Adrenal gland (tissue), 12 donors: ENCODE data around the gene NEDD9. TPM values are rescaled to one million over a fixed set of nuclear protein-coding genes. Genes with fewer than 3 reads are reported as not detected.

Experiments
- DNase-seq, 7 donors: peaks; one replicate each; pipeline ENCODE4 v3.0.0-alpha.2; 2019 to 2020
- H3K27ac ChIP-seq, 5 donors: fragments of 200-600 bp; sonication (generic) in 4 of 5; 1 replicate in 3 of 5; 2 replicates in 2 of 5; pipeline versions ENCODE4 v1.5.1 to v1.8.0; 2016 to 2020; ENCODE audit warnings: mild to moderate bottlenecking in 1 of 5
- H3K27me3 ChIP-seq: fragments of 200-600 bp; 2 replicates; pipeline ENCODE4 v1.8.0; 2021
- H3K36me3 ChIP-seq, 2 donors: fragments of 200-600 bp; replicated peaks in 1 of 2; 1 replicate in 1 of 2; 2 replicates in 1 of 2; pipeline versions ENCODE4 v1.5.1 to v1.8.0; 2018 to 2022
- H3K4me1 ChIP-seq, 2 donors: fragments of 200-600 bp; replicated peaks in 1 of 2; 1 replicate in 1 of 2; 2 replicates in 1 of 2; pipeline versions ENCODE4 v1.5.1 to v1.8.0; 2018 to 2021
- H3K4me3 ChIP-seq, 4 donors: fragments of 200-600 bp; sonication (generic) in 3 of 4; one replicate each; pipeline ENCODE4 v1.5.1; 2016 to 2018
- H3K9me3 ChIP-seq, 3 donors: fragments of 200-600 bp; sonication (generic) in 1 of 3; replicated peaks in 1 of 3; 1 replicate in 2 of 3; 2 replicates in 1 of 3; pipeline versions ENCODE4 v1.5.1 to v1.8.0; 2016 to 2021
- CTCF ChIP-seq, 6 experiments: fragments of 450-650 bp in 4 of 6; fragments of 200-600 bp in 2 of 6; sonication (generic) in 1 of 6; IDR thresholded peaks; 1 replicate in 5 of 6; 2 replicates in 1 of 6; pipeline versions ENCODE4 v1.5.1 to v1.8.0; 2016 to 2021; ENCODE audit warnings: antibody characterized with exemption in 6 of 6, mild to moderate bottlenecking in 2 of 6, moderate library complexity in 1 of 6
- POLR2A ChIP-seq, 2 donors: fragments of 450-650 bp; IDR thresholded peaks; one replicate each; pipeline ENCODE4 v1.6.1; 2017; ENCODE audit warnings: antibody characterized with exemption in 2 of 2, mild to moderate bottlenecking in 2 of 2, moderate library complexity in 1 of 2
- WGBS, 4 donors: extraction: QIAGEN DNeasy Blood & Tissue Kit in 2 of 4; methylation state at CpG; one replicate each; pipeline versions ENCODE4 v1.1.5 to v1.1.7; 2013 to 2017; 5-methylcytosine and 5-hydroxymethylcytosine counted together
- intact Hi-C, 2 donors: fragments of 100-400 bp; cut with DNase I; formaldehyde crosslinking; loops; one replicate each; pipeline versions ENCODE4 v1.14.1 to v1.15.0; 2022 to 2023
- polyA plus RNA-seq, 3 donors: library from polyadenylated mRNA; stranded (reverse); fragments of 200-250 nt in 2 of 3; fragments of 350-450 nt in 1 of 3; fragmentation: Illumina TruSeq in 1 of 3; extraction: RNeasy Lipid Tissue Mini Kit (QIAGEN cat#74804) in 1 of 3; gene quantifications; one replicate each; pipeline ENCODE4 v1.2.3, GENCODE V29; 2013 to 2014
- total RNA-seq, 9 donors: library from RNA; depleted of rRNA in 4 of 9; stranded (reverse); fragments of >200 nt in 4 of 9; fragments of 120-200 nt in 1 of 9; fragmentation: NEBNext Ultra II Directional in 1 of 9; extraction: Animal tissue kit (Norgen Biotek cat#: 25700) in 1 of 9; gene quantifications; one replicate each; pipeline versions ENCODE4 v1.1.0 to v1.2.4, GENCODE V29; 2013 to 2023
- donor health status: healthy with polysubstance abuse.
- donor health status: Bipolar disorder and iron deficiency.
- donor health status: DM: yes; HTN: yes; CAD: no.
- donor health status: DM: no; HTN: no; CAD: no.
- donor health status: DM: no; HTN: no; CAD: no.
- donor health status: DM: yes; HTN: yes; CAD: no.

The NEDD9 gene
- total and polyA plus RNA-seq, 12 donors: 6.6 to 47.9 (median 13.5) TPM

GRCh38 chr6:11214901-11215300 lies 17.6 kb downstream of the NEDD9 start:
- Histone ChIP-seq H3K27ac (peak overlapping the region in 1 of 5 donors; percentile 51), H3K4me1 (peaks cover 22 to 30% of the 10 kb centered on the region in 2 donors), H3K36me3 (peaks cover 0 to 5% of the 10 kb centered on the region in 2 donors), H3K4me3 (no peak overlapping the region), H3K27me3 (no peaks in the 10 kb centered on the region), H3K9me3 (no peaks in the 10 kb centered on the region)
- 83 to 90% (median 87%) methylated on average over 9 of the region's 9 CpGs for WGBS, 4 donors
- intact Hi-C loops: no loop called here
- no peak for DNase-seq
- TF ChIP-seq POLR2A (IDR thresholded peaks at IDR 0.05): no peak
- TF ChIP-seq CTCF (IDR thresholded peaks at IDR 0.05): no peak

- H3K4me3 ChIP-seq: no peak overlapping the region
Measured at GRCh38 chr6:11214084-11214833, 18.2 kb downstream of the NEDD9 start.

GRCh38 chr6:11213422-11214021 lies 18.9 kb downstream of the NEDD9 start:
- H3K4me1 ChIP-seq: peaks cover 19 to 23% of the 10 kb centered on the region in 2 donors
- H3K4me3 ChIP-seq: no peak overlapping the region
- WGBS, 4 donors: 77 to 84% (median 80%) methylated on average over 12 of the region's 12 CpGs
- H3K9me3 ChIP-seq: no peaks in the 10 kb centered on the region
- H3K27ac ChIP-seq: peak overlapping the region in 2 of 5 donors; percentile 32 to 38
- DNase-seq: no peak
- intact Hi-C loops: no loop called here
- no peaks in the 10 kb centered on the region for H3K27me3 ChIP-seq
- peaks cover 0 to 5% of the 10 kb centered on the region in 2 donors for H3K36me3 ChIP-seq
- TF ChIP-seq POLR2A (IDR thresholded peaks at IDR 0.05) (no peak), CTCF (IDR thresholded peaks at IDR 0.05) (no peak)

More at GRCh38 chr6:11214084-11214833, 18.2 kb downstream of the NEDD9 start:
- peaks cover 19 to 27% of the 10 kb centered on the region in 2 donors for H3K4me1 ChIP-seq
- no peaks in the 10 kb centered on the region for H3K9me3 ChIP-seq
- no peak for DNase-seq
- no peaks in the 10 kb centered on the region for H3K27me3 ChIP-seq
- H3K36me3 ChIP-seq: peaks cover 0 to 5% of the 10 kb centered on the region in 2 donors
- WGBS, 4 donors: 79 to 89% (median 87%) methylated on average over 16 of the region's 16 CpGs
- H3K27ac ChIP-seq: peak overlapping the region in 2 of 5 donors; percentile 32 to 51
- TF ChIP-seq CTCF (IDR thresholded peaks at IDR 0.05) (no peak), POLR2A (IDR thresholded peaks at IDR 0.05) (no peak)
- intact Hi-C loops: no loop called here

GRCh38 chr6:11212664-11213063 lies 19.8 kb downstream of the NEDD9 start:
- H3K4me1 ChIP-seq: peaks cover 19 to 22% of the 10 kb centered on the region in 2 donors
- no peak for TF ChIP-seq POLR2A (IDR thresholded peaks at IDR 0.05)
- TF ChIP-seq CTCF (IDR thresholded peaks at IDR 0.05): no peak

More at GRCh38 chr6:11212664-11213063, 19.8 kb downstream of the NEDD9 start:
- intact Hi-C loops: no loop called here
- Histone ChIP-seq H3K27ac (peak overlapping the region in 2 of 5 donors; percentile 32 to 38), H3K27me3 (no peaks in the 10 kb centered on the region), H3K36me3 (peaks cover 0 to 5% of the 10 kb centered on the region in 2 donors), H3K9me3 (no peaks in the 10 kb centered on the region), H3K4me3 (no peak overlapping the region)
- peak in 4 of 7 donors; percentile 35 to 55 (median 50) for DNase-seq
- 38 to 54% (median 46%) methylated on average over 4 of the region's 4 CpGs for WGBS, 4 donors
